H4 (cell line): Measurements from ENCODE around the gene SLF2. TPM values are rescaled to one million over a fixed set of nuclear protein-coding genes. Genes with fewer than 3 reads are reported as not detected.
A peak's percentile ranks its signal among the peaks of the same experiment; 100 is the strongest.

Source experiments
- DNase-seq: peaks from one replicate; pipeline ENCODE4 v3.0.0-alpha.2; 2015; ENCODE audit warnings: low spot score
- total RNA-seq: library from RNA; depleted of rRNA; stranded (reverse); fragments of >200 nt; shearing (Covaris generic); gene quantifications from 2 replicates; pipeline ENCODE4 v1.2.3, GENCODE V29; 2014

SLF2 gene
- total RNA-seq, 1 experiment from 2014 or later: 14.0 TPM

DNA sequence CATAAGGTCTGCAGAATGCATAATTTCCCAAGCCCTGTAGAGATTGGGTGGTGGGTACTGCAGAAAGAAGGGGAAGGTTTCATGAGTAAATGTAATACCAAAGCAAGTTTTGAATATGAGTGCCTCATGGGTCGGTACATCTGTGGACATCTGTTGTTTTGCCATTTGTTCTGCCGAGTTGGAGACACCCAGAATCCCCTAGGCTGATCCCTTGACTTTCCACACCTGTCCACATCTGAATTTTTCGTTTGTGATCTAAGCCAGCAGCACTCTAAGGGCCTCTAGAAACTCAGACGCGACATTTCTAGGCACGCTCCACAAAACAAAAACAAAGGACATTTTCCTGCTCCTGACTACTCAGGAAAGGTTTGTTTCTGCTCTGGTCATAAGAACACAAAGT is 11.7 kb upstream of the SLF2 start:
- no peak for DNase-seq

DNA sequence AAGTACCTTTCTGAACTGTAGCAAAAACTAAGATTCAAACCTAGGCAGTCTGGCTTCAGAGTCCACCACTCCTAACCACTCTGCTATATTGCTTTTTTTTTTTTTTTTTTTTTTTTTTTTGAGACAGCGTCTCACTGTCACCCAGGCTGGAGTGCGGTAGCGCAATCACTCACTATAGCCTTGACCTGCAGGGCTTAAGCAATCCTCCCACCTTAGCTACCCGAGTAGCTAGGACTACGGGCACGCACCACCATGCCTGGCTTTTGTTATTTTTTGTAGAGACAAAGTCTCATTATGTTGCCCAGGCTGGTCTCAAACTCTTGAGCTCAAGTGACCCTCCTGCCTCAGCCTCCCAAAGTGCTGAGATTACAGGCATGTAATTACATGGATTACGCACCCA is 10.1 kb upstream of the SLF2 start:
- DNase-seq: no peak

DNA sequence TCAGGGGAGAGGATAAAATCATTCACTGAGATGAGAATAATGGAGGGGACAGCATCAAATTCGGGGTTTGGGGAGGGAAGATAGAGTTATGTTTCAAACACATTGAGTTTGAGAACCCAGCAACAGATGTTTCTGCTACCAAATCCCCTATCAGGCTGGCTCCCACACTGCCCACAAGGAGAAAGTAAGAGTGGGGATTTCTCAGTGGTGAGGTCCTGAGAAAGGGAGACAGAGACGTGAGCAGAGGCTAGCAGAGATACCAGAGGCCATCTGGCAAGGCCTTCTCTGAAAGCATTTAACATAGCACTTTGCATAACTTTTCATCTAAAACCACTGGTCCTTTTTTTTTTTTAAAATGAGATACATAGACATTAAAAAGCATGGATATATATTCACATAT is 7.8 kb upstream of the SLF2 start:
- no peak for DNase-seq

DNA sequence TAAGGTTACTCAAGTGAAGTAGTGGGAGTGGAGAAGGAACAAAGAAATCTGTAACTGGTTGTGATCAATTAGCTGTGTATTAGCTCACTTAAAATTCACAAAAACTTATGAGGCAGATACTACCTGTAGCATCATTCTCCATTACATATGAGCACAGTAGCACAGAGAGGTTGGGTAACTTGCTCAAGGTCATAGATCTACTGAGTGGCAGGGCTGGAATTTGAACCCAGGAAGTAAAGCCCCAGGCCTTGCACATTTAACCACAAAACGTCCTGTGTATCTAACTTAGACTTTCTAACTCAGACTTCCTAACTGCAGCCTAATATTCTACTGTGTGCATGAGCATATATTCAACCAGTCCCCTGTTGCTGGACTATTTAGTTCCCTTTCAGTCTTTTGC is 5.6 kb upstream of the SLF2 start:
- no peak for DNase-seq

DNA sequence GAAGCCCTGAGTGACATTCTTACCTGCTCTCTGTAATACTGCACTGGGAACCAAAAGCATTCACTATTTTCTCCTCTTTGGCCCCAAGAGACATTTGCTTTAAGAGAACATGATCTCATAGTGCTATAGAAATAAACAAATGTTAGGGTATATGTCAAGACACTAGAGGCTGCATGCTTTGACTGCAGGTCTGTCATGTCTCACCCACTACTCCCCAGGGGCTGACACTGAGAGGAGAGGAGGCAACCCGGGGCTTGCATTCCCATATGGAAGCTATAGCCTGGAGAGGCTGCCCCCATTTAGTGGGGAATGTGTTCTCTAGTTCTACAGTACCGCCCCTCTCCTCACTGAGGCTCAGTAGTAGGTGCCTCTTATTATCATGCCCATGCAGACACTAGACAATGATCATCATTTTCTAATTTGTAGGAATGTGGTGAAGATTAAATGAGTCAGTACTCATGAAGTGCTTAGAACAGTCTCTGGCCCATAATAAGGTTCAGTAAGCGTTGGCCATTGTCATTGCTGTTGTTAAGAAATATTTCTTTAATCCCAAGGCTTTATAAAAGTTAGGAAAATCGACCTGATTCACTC is 4.9 kb upstream of the SLF2 start:
- no peak for DNase-seq

DNA sequence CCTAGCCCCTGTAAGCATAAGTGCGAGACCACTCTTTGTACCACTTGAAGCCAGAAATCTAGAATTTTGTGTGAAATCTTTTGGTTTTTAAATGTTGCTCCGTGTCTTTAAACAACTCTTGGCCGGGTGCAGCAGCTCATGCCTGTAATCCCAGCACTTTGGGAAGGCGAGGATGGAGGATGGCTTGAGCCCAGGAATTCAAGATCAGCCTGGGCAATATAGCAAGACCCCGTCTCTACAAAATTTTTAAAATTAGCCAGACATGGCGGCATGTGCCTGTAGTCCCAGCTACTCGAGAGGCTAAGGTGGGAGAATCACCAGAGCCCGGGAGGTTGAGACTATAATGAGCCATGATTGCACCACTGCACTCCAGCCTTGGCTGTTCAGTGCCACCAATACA is 4.4 kb upstream of the SLF2 start:
- DNase-seq: no peak

DNA sequence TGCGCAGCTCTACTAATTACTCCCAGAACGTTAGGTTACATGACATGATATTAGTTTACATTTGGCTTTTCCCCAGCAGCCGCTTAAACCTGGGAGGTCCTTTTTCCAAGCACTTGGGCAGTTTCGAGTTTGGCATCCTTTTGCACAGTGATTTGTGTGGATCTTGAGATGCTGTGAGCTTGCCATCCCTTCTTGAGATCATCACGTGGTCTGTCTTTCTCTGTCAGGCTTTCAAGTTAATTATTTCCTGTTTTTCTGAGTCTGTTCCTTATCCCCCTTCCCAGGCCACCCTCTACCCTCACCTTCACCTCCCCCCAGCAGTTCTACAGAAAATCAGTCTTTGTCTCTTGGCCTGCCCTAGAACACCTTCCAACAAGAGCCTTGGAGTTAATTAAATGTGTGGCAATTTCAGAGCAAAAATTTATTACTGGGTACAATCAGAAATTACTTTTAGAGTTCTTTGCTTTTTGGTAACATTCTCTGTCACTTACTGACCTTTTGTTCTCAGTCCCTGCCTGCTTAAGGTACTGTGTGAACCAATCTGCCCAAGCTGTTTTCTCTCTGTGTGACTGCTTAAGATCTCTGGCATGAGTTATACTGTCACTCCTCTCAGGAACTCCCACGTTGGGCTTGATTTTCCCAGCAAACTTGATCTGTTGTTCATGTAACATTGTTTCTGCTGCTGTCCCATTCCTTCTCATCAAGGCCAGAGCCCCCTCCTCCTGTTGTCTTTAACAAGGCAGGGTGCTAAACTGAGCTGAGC is 3.1 kb upstream of the SLF2 start:
- no peak for DNase-seq

DNA sequence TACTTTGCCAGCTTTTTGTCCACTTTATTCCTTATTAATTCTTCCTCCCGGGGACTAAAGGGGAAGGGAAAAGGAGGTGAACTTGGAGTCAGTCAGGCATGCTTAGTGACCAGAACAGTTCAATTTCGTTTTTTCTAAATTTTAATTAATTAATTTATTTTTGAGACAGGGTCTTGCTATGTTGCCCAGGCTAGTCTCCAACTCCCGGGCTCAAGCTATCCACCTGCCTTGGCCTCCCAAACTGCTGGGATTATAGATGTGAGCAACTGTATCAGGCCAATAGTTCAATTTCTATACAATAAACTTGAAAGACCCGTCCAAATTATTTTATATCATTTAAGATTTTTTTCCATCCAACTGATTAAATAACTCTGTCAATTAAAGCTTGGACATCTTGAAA is 1.3 kb upstream of the SLF2 start:
- no peak for DNase-seq

DNA sequence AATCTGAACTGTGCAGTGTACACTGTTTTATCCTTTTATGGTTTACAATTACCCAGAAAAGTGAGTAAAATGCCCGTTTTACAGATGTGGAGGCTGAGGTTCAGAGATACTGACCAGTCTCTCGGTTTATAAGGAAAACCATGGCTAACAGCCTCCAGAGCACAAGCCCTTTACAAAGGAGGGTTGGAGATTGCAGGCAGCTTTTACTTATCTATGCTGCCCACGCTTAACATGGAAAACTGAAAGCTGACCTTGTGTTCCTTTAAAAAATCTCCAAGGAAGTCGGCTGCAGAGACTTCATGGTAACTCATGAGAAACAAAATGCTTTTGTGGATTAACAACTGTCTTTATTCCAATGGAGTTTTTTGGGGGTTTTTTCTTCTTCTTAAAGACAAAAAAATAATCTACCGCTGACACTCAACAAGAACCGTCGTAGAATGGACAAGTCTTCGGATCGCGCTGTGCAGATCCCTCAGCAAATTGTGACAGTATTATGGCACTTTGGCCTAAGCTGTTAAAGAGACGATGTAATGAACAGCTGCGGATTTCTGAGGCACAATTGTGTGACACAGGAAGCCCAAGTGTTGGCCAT is 654 bp upstream of the SLF2 start:
- no peak for DNase-seq

DNA sequence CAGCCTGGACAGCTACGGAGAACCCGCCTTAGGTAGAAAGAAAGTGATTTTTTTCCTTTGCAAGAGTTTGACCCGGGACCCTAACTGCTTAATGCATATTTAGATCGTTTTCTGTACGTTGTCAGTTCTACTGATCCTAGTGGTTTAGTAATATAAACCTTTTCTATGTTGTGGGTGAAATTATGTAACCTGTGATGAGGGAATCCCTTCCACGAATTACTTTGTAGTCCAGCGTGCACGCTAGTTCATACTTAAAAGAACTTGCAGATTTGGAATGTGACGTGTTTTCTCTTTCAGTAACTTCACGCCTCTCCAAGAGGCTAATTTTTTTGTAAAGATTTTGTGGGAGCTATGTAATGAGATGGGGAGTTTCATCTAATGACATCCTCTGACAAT is 705 bp downstream of the SLF2 start:
- no peak for DNase-seq

DNA sequence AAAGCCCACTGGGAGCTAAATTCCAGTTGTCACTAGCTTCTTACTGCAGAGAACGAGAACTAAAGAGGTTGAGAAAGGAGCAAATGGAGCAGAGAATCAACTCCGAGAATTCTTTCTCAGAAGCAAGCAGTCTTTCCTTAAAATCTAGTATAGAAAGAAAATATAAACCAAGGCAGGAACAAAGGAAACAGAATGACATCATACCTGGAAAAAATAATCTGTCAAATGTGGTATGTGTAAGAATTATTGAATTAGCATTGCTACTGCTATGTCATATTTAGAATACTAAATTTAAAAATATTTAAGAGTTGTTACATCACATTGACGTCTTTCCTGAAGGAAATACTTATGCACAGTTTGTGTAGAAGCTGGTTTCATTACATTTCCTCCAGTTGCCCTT is 4.3 kb downstream of the SLF2 start:
- DNase-seq: no peak

DNA sequence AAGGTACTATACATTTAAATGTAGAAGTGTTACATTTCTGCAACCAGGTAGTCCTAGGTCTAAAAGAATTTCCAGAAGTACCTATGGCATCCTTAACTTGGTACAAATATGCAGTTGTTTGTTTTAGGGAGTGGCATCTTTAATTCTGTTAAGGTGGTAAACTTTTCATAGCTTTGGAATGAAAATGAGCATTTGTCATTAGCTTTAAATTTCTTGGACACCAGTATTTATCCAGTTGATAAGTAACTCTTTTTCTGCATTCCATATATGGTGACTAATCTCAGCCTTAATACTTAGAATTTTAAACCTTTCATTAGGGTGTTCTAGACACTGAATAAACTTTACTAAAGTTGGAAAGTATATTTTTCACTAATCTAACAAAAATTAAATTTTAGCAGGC is 10.8 kb downstream of the SLF2 start:
- no peak for DNase-seq

DNA sequence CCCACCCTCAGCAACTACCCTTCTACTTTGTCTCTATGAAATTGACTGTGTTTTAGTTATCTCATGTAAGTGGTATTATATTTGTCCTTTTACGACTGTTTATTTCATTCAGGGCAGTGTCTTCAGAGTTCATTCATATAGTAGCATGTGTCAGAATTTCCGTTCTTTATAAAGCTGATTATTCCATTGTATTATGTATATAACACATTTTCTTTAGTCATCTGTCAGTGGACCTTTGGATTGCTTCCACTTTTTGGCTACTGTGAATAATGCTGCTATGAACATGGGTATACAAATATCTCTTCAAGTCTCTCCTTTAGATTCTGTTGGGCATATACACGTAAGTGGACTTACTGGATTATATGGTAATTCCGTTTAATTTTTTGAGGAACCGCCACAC is 14.5 kb downstream of the SLF2 start:
- no peak for DNase-seq

DNA sequence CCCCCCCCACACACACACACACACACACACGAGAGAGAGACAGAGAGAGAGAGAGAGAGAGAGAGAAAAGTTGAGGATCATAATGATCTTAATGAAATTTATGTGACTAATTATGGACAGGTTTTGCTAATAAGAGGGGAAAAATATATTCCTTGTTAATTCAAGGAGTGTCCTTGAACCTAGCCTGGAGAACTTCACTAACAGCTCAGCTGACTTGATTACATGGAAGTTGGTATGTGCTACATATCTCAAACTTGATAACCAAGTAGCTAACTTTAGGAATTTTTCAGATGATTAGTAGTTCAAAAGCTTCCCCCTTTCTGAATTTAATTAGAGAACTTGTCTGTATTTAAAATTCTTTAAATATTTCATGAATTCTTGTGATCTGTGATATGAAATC is 15.3 kb downstream of the SLF2 start:
- no peak for DNase-seq

DNA sequence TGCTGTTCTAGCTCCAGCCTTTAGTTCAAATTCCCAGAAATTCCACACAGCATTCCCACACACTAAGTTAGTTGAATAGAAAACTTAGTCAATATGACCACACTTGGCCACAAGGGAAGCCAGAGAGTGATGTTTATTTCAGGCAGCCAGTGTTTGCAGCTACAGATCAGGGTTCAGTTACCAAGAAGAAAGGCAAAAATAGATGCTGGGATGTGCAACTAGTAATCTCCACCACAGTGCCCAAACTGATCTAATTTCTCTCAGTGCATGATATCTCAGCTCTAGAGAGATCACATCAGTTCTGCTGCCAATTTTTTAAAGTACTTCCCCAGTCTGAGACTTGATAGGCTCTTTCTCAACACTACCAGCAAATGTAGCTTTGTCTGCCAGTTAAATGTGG is 17.6 kb downstream of the SLF2 start:
- DNase-seq: no peak

DNA sequence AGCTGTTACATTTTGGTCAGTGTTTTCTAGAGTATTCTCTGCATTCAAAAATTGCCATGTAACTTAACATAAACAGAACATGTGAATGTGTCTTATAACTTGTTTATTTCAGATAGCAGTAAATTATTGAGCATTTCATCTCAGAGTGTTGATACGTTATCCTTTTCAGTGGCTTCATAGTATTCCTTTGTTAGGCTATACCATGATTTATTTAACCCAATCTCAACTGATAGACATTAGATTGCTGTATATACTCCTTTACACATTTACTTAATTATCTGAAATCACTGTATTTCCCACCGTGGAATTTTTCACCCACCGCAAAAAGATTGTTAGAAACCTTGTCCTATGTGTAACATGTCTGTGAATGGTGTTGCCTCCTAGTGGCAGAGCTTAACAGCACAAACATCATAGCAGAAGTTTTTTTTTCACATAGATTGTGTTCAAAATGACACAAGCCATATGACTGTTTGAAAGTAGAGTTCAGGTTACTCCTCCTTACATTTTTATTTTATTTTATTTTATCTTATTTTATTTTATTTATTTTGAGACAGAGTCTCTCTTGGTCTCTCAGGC is 21.4 kb downstream of the SLF2 start:
- DNase-seq: peak; percentile 19

DNA sequence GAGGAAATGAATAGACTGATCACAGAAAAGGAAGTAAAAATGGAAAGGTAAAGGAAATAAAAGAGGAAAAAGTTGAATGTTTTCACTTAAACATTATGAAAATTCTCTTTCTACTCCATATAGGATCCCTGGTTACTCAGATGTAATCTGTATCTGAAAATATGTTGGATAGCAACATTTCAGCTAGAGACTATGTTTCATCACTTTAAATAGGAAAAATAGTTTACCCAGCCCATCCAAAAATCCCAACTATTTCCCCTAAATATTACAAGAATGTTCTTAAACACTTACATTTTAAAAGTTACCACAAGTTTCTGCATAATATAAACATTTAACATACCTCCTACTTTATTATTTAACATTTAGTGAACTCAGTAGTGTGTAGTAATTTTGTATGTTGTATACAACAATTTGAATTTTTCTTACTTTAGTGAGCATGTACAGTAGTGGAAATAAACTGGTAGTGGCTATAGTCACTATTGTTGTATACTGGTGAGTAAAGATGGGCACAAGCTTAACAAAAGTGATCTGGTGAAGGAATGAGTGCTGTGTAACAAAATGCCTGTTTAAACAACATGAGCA is 27.1 kb downstream of the SLF2 start:
- no peak for DNase-seq

DNA sequence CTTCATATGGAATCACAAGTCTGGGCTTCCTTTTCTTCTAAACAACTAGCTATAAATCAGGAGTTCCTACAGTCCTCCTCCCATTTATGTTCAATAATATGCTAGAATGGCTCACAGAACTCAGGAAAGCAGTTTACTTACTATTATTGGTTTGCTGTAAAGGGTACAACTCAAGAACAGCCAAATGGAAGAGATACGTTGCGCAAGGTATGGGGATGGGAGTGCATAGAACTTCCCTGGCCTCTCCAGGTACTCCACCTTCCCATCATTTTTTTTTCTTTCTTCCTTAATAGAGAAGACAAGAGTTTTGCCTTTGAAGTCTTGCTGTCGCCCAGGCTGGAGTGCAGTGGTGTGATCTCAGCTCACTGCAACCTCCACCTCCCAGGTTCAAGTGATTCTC is 29.5 kb downstream of the SLF2 start:
- DNase-seq: no peak

DNA sequence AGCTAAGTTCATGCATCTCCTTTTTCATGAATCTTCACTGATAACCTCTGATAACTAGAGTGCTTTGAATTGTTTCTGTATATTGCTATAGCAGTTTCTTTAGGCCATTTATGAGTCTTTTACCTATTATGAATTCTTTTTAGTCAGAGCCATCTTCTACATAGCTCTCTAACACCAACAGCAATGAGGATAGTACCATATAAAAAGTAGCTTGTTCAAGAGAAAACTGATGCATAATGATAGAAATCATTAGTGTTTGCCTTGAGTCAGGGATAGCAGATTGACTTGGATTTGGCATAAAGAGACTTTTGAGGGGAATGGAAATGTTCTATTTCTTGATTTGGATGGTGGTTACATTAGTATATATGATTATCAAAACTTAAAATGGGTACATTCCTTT is 30.7 kb downstream of the SLF2 start:
- DNase-seq: no peak

DNA sequence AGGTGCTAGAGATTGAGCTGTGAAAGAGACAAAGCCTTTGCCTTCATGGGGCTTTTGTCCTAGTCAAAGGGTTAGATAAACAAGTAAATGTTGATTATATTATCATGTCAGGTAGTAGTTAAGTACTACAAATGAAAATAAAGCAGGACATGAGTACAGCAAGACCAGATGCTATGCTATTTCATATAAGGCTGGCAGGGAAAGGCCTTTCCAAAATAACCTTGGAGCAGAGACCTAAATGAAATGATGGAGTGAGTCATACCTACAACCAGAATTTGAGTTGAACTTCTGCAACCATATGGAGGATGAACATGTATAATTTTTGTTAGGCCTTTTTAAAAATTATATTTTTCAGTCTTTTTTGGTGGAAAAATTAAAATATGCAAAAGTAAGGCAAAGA is 33.0 kb downstream of the SLF2 start:
- no peak for DNase-seq

DNA sequence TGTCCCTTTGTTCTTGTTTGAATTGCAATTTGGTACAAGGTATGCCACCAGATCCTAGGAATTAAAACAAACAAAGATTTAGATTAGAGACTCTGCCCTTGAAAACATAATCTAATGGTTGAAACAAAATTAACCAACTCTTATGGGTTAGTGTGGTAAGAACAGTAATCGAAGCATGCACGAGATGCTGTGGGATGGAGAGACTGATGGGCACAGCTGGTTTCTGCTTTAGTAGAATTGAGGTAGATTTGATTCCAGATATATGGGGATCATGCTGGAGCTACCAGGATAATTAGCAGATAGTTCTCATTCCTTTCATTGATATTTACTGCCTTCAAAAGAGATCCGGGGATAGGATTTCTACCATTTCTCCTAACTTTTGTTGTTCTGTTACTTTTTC is 36.2 kb downstream of the SLF2 start:
- DNase-seq: no peak

DNA sequence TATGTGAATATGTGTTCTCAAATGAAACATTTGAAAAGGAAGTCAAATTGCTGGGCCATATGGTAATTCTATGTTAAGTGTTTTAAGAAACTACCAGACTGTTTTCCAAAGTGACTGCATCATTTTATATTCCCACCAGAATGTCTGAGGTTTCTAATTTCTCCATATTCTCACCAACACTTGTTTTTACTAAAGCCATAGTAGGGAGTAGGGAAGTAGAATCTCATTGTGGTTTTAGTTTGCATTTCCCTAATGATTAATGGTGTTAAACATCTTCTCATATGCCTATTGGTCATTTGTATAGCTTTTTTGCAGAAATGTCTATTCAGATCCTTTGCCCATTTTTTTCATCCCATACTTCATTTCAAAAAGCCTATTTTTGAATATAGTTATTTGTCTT is 47.5 kb downstream of the SLF2 start:
- DNase-seq: no peak
